NK-92 (cell line): Measurements from ENCODE around the gene VPS4A.
"Not testable (repeated sequence)": the region's sequence is repeated elsewhere in the genome, so short reads cannot be mapped to it uniquely, and the experiment has no call there.

Experiments used
- DNase-seq: peaks from one replicate; lab custom pipeline; 2025; ENCODE audit not compliant: unreplicated experiment; lab: John Stamatoyannopoulos, UW

VPS4A gene

GRCh38 chr16:69310653-69311532 lies at the start of gene VPS4A:
VPS4A (plus strand) TSS chr16:69311350; CDS start chr16:69311512, 162 bp downstream.
- DNase-seq: peak; percentile 86

DNA sequence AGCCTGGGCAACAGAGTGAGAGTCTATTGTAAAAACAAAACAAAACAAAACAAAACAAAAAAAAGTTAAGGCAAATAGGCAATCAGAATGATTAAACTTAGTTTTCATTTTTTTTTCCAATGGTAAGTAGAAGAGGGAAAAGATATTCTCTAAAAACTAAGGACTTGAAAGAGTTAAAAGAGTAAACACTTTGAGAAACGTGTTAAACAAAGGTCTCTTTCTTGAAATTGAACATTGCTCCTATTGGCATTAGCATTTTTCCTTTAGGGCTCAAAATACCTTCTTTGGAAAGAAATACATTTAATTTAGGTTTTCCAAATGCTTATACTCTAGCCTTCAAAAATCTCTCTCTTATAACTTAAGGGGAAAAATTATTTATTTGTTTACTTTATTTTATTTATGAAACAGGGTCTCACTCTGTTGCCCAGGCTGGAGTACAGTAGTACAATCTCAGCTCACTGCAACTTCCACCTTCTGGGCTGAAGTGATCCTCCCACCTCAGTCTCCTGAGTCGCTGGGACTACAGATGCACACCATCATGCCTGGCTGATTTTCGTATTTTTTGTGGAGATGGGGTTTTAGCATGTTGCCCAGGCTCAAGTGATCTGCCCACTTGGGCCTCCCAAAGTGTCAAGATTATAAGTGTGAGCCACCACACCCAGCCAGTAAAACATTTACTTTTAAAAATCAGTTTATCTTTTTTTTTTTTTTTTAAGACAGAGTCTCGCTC lies 44.7 kb upstream of the VPS4A start:
- DNase-seq: no peak

DNA sequence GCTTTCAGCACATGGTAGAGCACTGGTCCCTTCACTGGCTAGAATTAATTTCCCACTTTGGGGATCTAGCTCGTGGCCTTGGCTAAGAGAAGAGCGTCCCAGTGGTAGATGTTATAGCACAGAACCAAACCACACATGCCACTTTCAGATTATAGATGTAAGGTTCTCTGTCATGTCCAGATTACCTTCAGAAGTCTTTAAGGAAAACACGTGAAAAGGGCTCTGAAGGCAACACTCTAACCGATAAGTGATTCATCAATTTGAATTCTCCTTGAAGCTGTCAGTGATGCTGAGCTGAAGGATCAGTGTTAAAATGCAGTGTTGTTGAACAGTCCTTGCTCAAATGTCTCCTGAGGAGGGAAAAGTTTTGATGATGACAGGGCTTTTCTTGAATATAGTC lies 43.5 kb upstream of the VPS4A start:
- no peak for DNase-seq

DNA sequence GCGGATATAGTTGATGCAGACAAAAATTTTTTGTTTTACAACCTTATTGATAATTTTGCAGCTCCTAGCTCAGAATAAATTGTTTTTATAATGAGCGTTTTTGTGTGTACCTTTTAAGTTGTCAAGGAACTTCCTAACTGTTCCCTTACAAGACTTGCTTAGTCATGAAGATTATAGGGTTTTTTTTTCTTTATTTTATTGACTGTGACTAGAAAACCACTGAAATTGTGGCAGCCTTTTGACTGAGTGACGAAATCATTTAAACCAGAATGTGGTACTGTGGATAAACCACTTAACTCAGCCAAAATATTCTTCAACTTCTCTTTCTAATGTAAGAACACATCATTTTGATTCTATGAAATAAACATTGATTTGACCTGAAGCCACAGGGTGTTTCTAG lies 40.8 kb upstream of the VPS4A start:
- no peak for DNase-seq

- DNase-seq: no peak
Observed at GRCh38 chr16:69270831-69271230, 40.3 kb upstream of the VPS4A start.

- DNase-seq: no peak
Observed at GRCh38 chr16:69273009-69273408, 38.1 kb upstream of the VPS4A start.

DNA sequence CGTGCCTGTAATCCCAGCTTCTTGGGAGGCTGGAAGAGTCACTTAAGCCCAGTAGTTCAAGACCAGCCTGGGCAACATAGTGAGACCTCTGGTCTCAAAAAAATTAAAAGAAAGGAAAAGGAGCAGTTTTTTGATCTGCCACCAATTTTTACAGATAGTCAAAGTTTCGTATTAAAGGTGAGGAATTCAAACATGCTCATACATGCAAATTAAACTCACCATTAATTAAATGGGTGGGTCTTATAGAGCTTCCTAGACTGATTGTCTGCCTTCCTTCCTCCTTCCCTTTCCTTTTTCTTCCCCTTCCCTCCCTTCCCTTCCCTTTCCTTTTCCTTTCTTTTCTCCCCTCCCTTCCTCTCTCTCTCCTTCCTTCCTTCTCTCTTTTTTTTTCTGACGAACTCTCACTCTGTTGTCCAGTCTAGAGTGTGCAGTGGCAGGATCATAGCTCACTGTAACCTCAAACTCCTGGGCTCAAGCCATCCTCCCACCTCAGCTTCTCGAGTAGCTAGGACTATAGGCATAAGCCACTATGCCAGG lies 36.4 kb upstream of the VPS4A start:
- no peak for DNase-seq

DNA sequence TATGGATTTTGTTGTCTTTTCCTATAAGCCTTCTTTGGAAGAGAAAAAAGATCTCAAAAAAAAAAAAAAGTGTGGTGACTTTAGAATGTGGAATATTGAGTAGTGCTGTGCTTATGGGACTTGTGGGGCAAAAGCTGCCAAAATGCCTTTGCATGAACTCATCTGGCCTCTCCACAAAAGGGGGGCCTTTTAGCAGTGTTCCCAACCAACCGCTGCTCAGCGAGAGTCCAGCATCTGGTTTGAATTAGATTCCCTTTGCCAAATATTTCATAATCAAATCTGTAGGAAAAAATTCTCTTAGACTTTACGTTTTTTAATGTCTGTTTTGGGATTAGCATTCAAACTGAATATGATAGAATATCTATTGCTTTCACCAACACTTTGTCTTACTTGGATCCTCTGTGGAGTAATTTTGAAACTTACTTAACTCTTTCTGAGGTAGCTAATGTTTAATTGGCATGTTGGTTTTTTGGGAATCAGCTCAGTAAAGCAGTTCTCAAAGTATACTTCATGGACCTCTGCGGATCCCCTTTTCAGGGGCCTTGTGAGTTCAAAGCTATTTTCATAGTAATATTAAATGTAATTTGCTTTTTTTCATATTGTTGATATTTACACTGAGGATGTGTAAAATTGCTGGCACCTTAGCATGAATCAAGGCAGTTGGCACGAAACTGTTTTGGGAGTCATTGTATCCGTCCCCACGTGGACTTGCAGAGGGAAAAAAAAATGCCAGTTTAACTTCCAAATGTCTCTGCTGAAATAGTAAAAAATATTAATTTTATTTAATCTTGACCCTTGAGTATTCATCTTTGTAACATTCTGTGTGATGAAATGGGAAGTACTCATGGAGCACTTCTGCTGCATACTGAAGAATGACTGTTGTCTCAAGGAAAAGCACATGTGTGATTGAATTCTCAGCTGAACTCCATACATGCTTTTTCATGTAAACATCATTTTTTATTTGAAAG lies 34.7 kb upstream of the VPS4A start:
- no peak for DNase-seq

GRCh38 chr16:69277413-69277812 lies 33.7 kb upstream of the VPS4A start:
- DNase-seq: no peak

DNA sequence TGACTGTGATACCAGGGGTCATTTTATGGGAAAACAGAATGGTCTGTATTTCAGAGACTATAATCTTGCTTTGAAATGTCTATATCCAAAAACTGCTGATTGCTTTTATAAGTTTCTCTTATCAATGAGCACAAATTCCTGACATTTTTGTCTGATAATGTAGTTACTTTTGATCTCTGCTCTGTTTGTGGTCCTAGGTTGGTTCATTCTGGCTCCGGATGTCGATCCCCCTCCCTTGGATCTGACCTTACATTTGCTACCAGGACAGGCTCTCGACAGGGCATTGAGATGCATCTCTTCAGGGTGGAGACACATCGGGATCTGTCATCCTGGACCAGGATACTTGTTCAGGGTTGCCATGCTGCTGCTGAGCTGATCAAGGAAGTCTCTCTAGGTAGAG lies 27.3 kb upstream of the VPS4A start:
- no peak for DNase-seq

- DNase-seq: no peak
Observed at GRCh38 chr16:69285240-69285639, 25.9 kb upstream of the VPS4A start.

DNA sequence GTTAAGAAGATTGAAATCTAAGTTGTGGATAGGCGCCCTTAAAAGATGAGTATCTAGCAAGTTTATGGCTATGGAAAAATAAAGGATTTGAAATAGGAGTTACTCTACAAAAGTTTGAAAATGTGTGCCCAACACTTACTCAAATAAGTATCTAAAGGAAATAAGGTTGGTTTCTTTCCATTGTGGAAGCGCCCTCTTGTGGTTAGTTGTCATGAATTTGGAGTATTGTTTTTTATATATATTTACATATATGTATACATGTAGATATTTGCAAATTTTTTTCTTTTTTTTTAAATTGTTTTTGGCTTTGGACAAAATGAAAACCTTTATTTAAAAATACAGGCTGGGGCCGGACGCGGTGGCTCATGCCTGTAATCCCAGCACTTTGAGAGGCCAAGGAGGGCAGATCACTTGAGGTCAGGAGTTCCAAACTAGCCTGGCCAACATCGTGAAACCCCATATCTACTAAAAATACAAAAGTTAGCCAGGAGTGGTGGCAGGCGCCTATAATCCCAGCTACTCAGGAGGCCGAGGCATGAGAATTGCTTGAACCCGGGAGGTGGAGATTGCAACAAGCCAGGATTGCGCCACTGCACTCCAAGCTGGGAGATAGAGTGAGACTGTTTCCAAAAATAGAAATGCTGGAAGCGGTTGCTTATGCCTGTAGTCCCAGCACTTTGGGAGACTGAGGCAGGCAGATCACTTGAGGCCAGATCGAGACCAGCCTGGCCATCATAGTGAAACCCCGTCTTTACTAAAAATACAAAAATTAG lies 24.0 kb upstream of the VPS4A start:
- DNase-seq: no peak

DNA sequence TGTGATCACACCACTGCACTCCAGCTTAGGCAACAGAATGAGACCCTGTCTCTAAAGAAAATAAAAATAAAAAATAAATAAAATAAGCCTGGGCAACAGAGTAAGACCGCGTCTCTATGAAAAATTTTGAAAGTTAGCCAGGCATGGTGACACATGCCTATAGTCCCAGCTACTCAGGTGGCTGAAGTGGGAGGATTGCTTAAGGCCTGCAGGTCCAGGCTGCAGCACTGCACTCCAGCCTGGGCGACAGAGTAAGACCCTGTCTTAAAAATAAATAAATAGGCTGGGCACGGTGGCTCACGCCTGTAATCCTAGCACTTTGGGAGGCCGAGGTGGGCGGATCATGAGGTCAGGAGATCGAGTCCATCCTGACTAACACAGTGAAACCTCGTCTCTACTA lies 19.5 kb upstream of the VPS4A start:
- not testable (repeated sequence) for DNase-seq

- DNase-seq: no peak
Observed at GRCh38 chr16:69293401-69293800, 17.7 kb upstream of the VPS4A start.

DNA sequence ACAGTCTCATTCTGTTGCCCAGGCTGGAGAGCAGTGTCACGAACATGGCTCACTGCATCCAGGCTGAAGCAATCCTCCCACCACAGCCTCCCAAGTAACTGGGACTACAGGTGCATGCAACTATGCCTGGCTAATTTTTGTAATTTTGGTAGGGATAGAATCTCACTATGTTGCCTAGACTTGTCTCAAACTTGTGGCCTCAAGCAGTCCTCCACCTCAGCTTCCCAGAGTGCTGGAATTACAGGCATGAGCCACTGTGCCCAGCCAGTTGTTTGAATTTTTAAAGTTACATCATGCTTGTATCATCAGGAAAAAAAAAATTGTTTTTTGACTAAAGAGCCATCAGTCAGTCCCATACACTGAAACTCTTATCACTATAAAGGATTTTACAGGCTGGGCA lies 17.1 kb upstream of the VPS4A start:
- no peak for DNase-seq

GRCh38 chr16:69296771-69297170 lies 14.4 kb upstream of the VPS4A start:
- DNase-seq: not testable (repeated sequence)

- no peak for DNase-seq
Observed at GRCh38 chr16:69298261-69298660, 12.9 kb upstream of the VPS4A start.

DNA sequence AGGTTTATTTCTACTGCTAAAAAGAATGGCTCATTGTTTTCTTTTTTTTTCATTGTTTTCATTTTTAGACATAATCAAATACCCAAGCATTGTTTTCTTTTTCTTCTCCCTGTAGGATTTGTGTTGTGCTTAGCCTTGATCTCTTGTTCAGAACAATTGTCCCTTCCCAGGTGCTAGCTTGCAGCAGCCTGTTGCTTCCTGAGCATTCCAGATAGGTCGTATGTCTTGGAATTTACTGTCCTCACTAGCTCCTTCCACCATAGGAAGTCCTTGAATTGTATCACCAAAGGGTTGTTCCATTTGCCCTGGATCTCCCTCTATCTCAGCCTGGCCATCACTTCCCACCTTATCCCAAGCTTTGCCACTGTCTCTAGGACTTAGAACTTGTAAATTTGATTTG lies 10.0 kb upstream of the VPS4A start:
- DNase-seq: no peak

DNA sequence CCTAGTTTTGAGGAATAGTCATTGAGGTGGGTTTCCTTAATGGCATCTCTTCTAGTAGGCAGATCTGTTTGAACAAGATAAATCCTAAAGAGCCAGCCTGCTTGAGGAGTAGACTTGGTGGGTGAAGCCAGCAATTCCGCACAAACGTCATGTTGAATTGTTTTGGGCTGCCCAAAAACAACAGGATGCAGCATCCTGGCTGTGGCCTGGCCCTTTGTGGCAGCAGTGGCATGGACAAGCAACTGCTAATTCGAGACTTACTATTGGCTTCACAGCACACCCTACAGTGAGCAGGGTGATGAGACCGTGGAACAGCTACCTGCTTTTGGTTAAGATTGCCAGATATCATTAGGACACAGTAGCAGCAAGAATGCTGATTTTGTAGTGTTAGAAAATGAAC lies 9.3 kb upstream of the VPS4A start:
- DNase-seq: no peak

- no peak for DNase-seq
Observed at GRCh38 chr16:69302301-69302700, 8.8 kb upstream of the VPS4A start.
